A549 (cell line): ENCODE measurements around the gene PCED1B.

Experiments
- BHLHE40 ChIP-seq: IDR thresholded peaks from 2 replicates; pipeline ENCODE4 v1.6.1; 2012; ENCODE audit warnings: low read depth, low read length, inconsistent platforms
- CBX2 ChIP-seq: fragments of 200-600 bp; sonication (generic); IDR thresholded peaks from 2 replicates; pipeline ENCODE4 v1.6.1; 2016; ENCODE audit warnings: low read depth, mild to moderate bottlenecking, borderline replicate concordance
- HDAC2 ChIP-seq: fragments of 200-600 bp; sonication (generic); IDR thresholded peaks from 2 replicates; pipeline ENCODE4 v1.6.1; 2016
- POLR2A ChIP-seq: IDR thresholded peaks from 2 replicates; pipeline ENCODE4 v1.6.1; 2012; ENCODE audit warnings: mild to moderate bottlenecking, low read length
- RAD21 ChIP-seq, 2 experiments: fragments of >200 bp in 1 of 2; sonication (Bioruptor Twin) in 1 of 2; formaldehyde crosslinking in 1 of 2; IDR thresholded peaks in 1 of 2; conservative IDR thresholded peaks in 1 of 2; 2 replicates in 1 of 2; 3 replicates in 1 of 2; pipeline ENCODE4 v1.6.1; 2012 to 2018; ENCODE audit warnings: inconsistent platforms in 1 of 2
- TF ChIP-seq, protein P1 (sequence below): fragments of >200 bp; sonication (Bioruptor Twin); formaldehyde crosslinking; IDR thresholded peaks from 3 replicates; pipeline ENCODE4 v1.5.1; 2016
- TF ChIP-seq, protein P2 (sequence below): fragments of 450-650 bp; IDR thresholded peaks from 2 replicates; pipeline ENCODE4 v1.6.1; 2014; ENCODE audit warnings: antibody characterized with exemption

DNA sequence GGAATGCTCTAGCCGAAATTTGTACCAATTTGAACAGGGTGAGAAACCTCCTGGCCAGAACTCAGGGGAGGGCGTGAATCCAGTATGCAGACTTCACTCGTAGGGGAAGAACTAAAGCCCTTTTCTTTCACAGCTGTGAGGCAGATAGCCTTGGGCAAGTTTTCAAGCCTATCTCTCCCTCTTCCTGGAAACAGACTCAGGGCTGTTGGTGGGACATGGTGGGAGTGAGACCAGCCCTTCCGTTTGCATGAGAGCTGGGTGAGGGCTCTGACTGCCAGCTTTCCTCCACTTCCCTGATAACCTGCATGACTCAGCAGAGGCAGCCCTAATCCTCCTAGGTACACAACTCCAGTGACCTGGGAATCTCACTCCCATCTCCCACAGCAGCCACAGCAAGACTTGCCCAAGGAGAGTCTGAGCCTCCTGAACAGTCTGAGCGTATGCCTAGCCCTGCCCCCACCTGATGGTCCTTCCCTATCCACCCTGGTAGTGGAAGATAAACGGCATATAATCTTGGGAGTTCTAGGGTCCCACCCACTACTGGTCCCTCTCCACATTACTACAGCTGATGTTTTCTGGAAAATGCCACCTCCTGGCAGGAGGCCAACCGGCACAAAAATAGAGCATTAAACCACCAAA lies 170.4 kb downstream of the PCED1B start:
- TF ChIP-seq, protein P1, sequence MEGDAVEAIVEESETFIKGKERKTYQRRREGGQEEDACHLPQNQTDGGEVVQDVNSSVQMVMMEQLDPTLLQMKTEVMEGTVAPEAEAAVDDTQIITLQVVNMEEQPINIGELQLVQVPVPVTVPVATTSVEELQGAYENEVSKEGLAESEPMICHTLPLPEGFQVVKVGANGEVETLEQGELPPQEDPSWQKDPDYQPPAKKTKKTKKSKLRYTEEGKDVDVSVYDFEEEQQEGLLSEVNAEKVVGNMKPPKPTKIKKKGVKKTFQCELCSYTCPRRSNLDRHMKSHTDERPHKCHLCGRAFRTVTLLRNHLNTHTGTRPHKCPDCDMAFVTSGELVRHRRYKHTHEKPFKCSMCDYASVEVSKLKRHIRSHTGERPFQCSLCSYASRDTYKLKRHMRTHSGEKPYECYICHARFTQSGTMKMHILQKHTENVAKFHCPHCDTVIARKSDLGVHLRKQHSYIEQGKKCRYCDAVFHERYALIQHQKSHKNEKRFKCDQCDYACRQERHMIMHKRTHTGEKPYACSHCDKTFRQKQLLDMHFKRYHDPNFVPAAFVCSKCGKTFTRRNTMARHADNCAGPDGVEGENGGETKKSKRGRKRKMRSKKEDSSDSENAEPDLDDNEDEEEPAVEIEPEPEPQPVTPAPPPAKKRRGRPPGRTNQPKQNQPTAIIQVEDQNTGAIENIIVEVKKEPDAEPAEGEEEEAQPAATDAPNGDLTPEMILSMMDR = no peak
- no peak for TF ChIP-seq BHLHE40
- TF ChIP-seq CBX2 = no peak
- no peak for TF ChIP-seq HDAC2
- TF ChIP-seq, protein P2, sequence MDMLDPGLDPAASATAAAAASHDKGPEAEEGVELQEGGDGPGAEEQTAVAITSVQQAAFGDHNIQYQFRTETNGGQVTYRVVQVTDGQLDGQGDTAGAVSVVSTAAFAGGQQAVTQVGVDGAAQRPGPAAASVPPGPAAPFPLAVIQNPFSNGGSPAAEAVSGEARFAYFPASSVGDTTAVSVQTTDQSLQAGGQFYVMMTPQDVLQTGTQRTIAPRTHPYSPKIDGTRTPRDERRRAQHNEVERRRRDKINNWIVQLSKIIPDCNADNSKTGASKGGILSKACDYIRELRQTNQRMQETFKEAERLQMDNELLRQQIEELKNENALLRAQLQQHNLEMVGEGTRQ = no peak
- no peak for TF ChIP-seq RAD21 (conservative IDR thresholded peaks at IDR 0.05 in 1 of 2, IDR thresholded peaks at IDR 0.05 in 1 of 2)
- TF ChIP-seq POLR2A = no peak
